ENCODE results near the gene LCLAT1.

Gene LCLAT1

GRCh38 chr2:30566631-30567030 lies 119.6 kb downstream of the LCLAT1 start:
- TF ChIP-seq EZH2phosphoT487 (IDR thresholded peaks at IDR 0.05; ENCODE audit: borderline replicate concordance) (no peak), CTCF (conservative IDR thresholded peaks at IDR 0.05; ENCODE audit: low read length) (no peak)
- Histone ChIP-seq H3K79me2 (ENCODE audit: insufficient read depth, low read length) (no peaks in the 10 kb centered on the region), H2AFZ (ENCODE audit: low read length) (no peak overlapping the region), H3K27me3 (ENCODE audit: insufficient read depth, low read length, poor library complexity, severe bottlenecking) (no peaks in the 10 kb centered on the region), H3F3A (ENCODE audit: low read depth) (no peaks in the 10 kb centered on the region), H3K4me1 (ENCODE audit: insufficient read depth, low read length, poor library complexity, severe bottlenecking) (no peaks in the 10 kb centered on the region), H3K9ac (ENCODE audit: low read depth, low read length, poor library complexity, severe bottlenecking) (no peak overlapping the region), H4K20me1 (ENCODE audit: insufficient read depth, low read length, poor library complexity, severe bottlenecking) (no peaks in the 10 kb centered on the region), H3K4me2 (ENCODE audit: low read depth, low read length, poor library complexity, severe bottlenecking) (no peak overlapping the region), H3K9me3 (ENCODE audit: insufficient read depth, low read depth, low read length) (no peaks in the 10 kb centered on the region), H3K4me3 (ENCODE audit: low read length, poor library complexity, severe bottlenecking) (no peak overlapping the region), H3K36me3 (ENCODE audit: insufficient read depth, low read length) (peaks cover 42% of the 10 kb centered on the region), H3K9me2 (replicated peaks; ENCODE audit: low read depth, low read length) (no peaks in the 10 kb centered on the region)

- H3K9me2 ChIP-seq (replicated peaks; ENCODE audit: low read depth, low read length): no peaks in the 10 kb centered on the region
- H3K36me3 ChIP-seq (ENCODE audit: insufficient read depth, low read length): peaks cover 40% of the 10 kb centered on the region
- H3K4me3 ChIP-seq (ENCODE audit: low read length, poor library complexity, severe bottlenecking): no peak overlapping the region
Observed at GRCh38 chr2:30567317-30567716, 120.3 kb downstream of the LCLAT1 start.

GRCh38 chr2:30569946-30570345 lies 122.9 kb downstream of the LCLAT1 start:
- no peaks in the 10 kb centered on the region for H3K9me2 ChIP-seq (replicated peaks; ENCODE audit: low read depth, low read length)
- H3K79me2 ChIP-seq (ENCODE audit: insufficient read depth, low read length): no peaks in the 10 kb centered on the region
- no peaks in the 10 kb centered on the region for H3F3A ChIP-seq (ENCODE audit: low read depth)
- H3K9me3 ChIP-seq (ENCODE audit: insufficient read depth, low read depth, low read length): no peaks in the 10 kb centered on the region
- no peaks in the 10 kb centered on the region for H4K20me1 ChIP-seq (ENCODE audit: insufficient read depth, low read length, poor library complexity, severe bottlenecking)
- no peak for TF ChIP-seq CTCF (conservative IDR thresholded peaks at IDR 0.05; ENCODE audit: low read length)
- no peak for TF ChIP-seq EZH2phosphoT487 (IDR thresholded peaks at IDR 0.05; ENCODE audit: borderline replicate concordance)
- H3K9ac ChIP-seq (ENCODE audit: low read depth, low read length, poor library complexity, severe bottlenecking): no peak overlapping the region
- no peak overlapping the region for H2AFZ ChIP-seq (ENCODE audit: low read length)
- H3K4me2 ChIP-seq (ENCODE audit: low read depth, low read length, poor library complexity, severe bottlenecking): no peak overlapping the region
- no peak overlapping the region for H3K4me3 ChIP-seq (ENCODE audit: low read length, poor library complexity, severe bottlenecking)
- peaks cover 18% of the 10 kb centered on the region for H3K36me3 ChIP-seq (ENCODE audit: insufficient read depth, low read length)
- H3K27me3 ChIP-seq (ENCODE audit: insufficient read depth, low read length, poor library complexity, severe bottlenecking): no peaks in the 10 kb centered on the region
- no peaks in the 10 kb centered on the region for H3K4me1 ChIP-seq (ENCODE audit: insufficient read depth, low read length, poor library complexity, severe bottlenecking)

More at GRCh38 chr2:30567317-30567716, 120.3 kb downstream of the LCLAT1 start:
- no peaks in the 10 kb centered on the region for H3K9me3 ChIP-seq (ENCODE audit: insufficient read depth, low read depth, low read length)
- no peaks in the 10 kb centered on the region for H4K20me1 ChIP-seq (ENCODE audit: insufficient read depth, low read length, poor library complexity, severe bottlenecking)
- no peaks in the 10 kb centered on the region for H3K27me3 ChIP-seq (ENCODE audit: insufficient read depth, low read length, poor library complexity, severe bottlenecking)
- H3K4me2 ChIP-seq (ENCODE audit: low read depth, low read length, poor library complexity, severe bottlenecking): no peak overlapping the region
- H3K79me2 ChIP-seq (ENCODE audit: insufficient read depth, low read length): no peaks in the 10 kb centered on the region
- H3K9ac ChIP-seq (ENCODE audit: low read depth, low read length, poor library complexity, severe bottlenecking): no peak overlapping the region
- no peak overlapping the region for H2AFZ ChIP-seq (ENCODE audit: low read length)
- no peaks in the 10 kb centered on the region for H3F3A ChIP-seq (ENCODE audit: low read depth)
- no peaks in the 10 kb centered on the region for H3K4me1 ChIP-seq (ENCODE audit: insufficient read depth, low read length, poor library complexity, severe bottlenecking)
- TF ChIP-seq CTCF (conservative IDR thresholded peaks at IDR 0.05; ENCODE audit: low read length) (no peak), EZH2phosphoT487 (IDR thresholded peaks at IDR 0.05; ENCODE audit: borderline replicate concordance) (no peak)

Data from Loucy (cell line).